Measurements from ENCODE around the gene GSAP. TPM values are rescaled to one million over a fixed set of nuclear protein-coding genes. Genes with fewer than 3 reads are reported as not detected.
A peak's percentile ranks its signal among the peaks of the same experiment; 100 is the strongest.

The GSAP gene
- total RNA-seq, 2 donors from 2014 or later, result 15.9 to 18.0 TPM

GRCh38 chr7:77318019-77318418, 98.1 kb downstream of the GSAP start:
- no peak overlapping the region for H3K4me3 Mint-ChIP-seq
- no peaks in the 10 kb centered on the region for H3K27me3 Mint-ChIP-seq
- DNase-seq (ENCODE audit: low spot score), result no peak
- peaks cover 13 to 34% of the 10 kb centered on the region in 2 donors for H3K4me1 Mint-ChIP-seq (ENCODE audit: low read depth in 2 of 2)
- H3K36me3 Mint-ChIP-seq, result peaks cover 36% of the 10 kb centered on the region
- ATAC-seq, result no peak
- peak overlapping the region in 1 of 2 donors; percentile 65 for H3K27ac Mint-ChIP-seq
- no peaks in the 10 kb centered on the region for H3K9me3 Mint-ChIP-seq

GRCh38 chr7:77316219-77316978, 99.8 kb downstream of the GSAP start:
- H3K27ac Mint-ChIP-seq, result no peak overlapping the region
- no peaks in the 10 kb centered on the region for H3K27me3 Mint-ChIP-seq
- H3K4me3 Mint-ChIP-seq, result no peak overlapping the region
- H3K9me3 Mint-ChIP-seq, result no peaks in the 10 kb centered on the region
- DNase-seq (ENCODE audit: low spot score) (no peak), ATAC-seq (no peak)
- H3K36me3 Mint-ChIP-seq, result peaks cover 36% of the 10 kb centered on the region
- peaks cover 13 to 28% of the 10 kb centered on the region in 2 donors for H3K4me1 Mint-ChIP-seq (ENCODE audit: low read depth in 2 of 2)

- H3K36me3 Mint-ChIP-seq, result peaks cover 36% of the 10 kb centered on the region
- no peak overlapping the region for H3K4me3 Mint-ChIP-seq
- H3K27me3 Mint-ChIP-seq, result no peaks in the 10 kb centered on the region
- peaks cover 14 to 26% of the 10 kb centered on the region in 2 donors for H3K4me1 Mint-ChIP-seq (ENCODE audit: low read depth in 2 of 2)
- no peak for ATAC-seq
- no peak overlapping the region for H3K27ac Mint-ChIP-seq
- no peaks in the 10 kb centered on the region for H3K9me3 Mint-ChIP-seq
- no peak for DNase-seq (ENCODE audit: low spot score)
These were observed 101.0 kb downstream of the GSAP start for GRCh38 chr7:77315182-77315591.

- Mint-ChIP-seq H3K27ac (no peak overlapping the region), H3K4me1 (ENCODE audit: low read depth in 2 of 2) (peaks cover 11 to 19% of the 10 kb centered on the region in 2 donors), H3K27me3 (no peaks in the 10 kb centered on the region), H3K4me3 (no peak overlapping the region), H3K36me3 (peaks cover 36% of the 10 kb centered on the region), H3K9me3 (no peaks in the 10 kb centered on the region)
- ATAC-seq, result no peak
- no peak for DNase-seq (ENCODE audit: low spot score)
These were observed 102.2 kb downstream of the GSAP start for GRCh38 chr7:77313876-77314480.

- Mint-ChIP-seq H3K36me3 (peaks cover 34% of the 10 kb centered on the region), H3K27me3 (no peaks in the 10 kb centered on the region), H3K4me1 (ENCODE audit: low read depth in 2 of 2) (peaks cover 11 to 13% of the 10 kb centered on the region in 2 donors), H3K4me3 (no peak overlapping the region), H3K9me3 (no peaks in the 10 kb centered on the region), H3K27ac (no peak overlapping the region)
- ATAC-seq, result no peak
- DNase-seq (ENCODE audit: low spot score), result no peak
These were observed 103.1 kb downstream of the GSAP start for GRCh38 chr7:77313085-77313484.

GRCh38 chr7:77310982-77311381, 105.2 kb downstream of the GSAP start:
- Mint-ChIP-seq H3K4me1 (ENCODE audit: low read depth in 2 of 2) (peaks cover 5 to 12% of the 10 kb centered on the region in 2 donors), H3K27me3 (no peaks in the 10 kb centered on the region), H3K9me3 (no peaks in the 10 kb centered on the region), H3K4me3 (no peak overlapping the region), H3K27ac (no peak overlapping the region), H3K36me3 (peaks cover 41% of the 10 kb centered on the region)
- ATAC-seq, result no peak
- DNase-seq (ENCODE audit: low spot score), result no peak

- H3K36me3 Mint-ChIP-seq, result peaks cover 45% of the 10 kb centered on the region
- peaks cover 5 to 10% of the 10 kb centered on the region in 2 donors for H3K4me1 Mint-ChIP-seq (ENCODE audit: low read depth in 2 of 2)
- ATAC-seq (no peak), DNase-seq (ENCODE audit: low spot score) (no peak)
- no peaks in the 10 kb centered on the region for H3K27me3 Mint-ChIP-seq
- H3K9me3 Mint-ChIP-seq, result peaks cover 2% of the 10 kb centered on the region
- H3K4me3 Mint-ChIP-seq, result no peak overlapping the region
- peak overlapping the region in 1 of 2 donors; percentile 9 for H3K27ac Mint-ChIP-seq
These were observed 106.4 kb downstream of the GSAP start for GRCh38 chr7:77309714-77310220.

- H3K4me1 Mint-ChIP-seq (ENCODE audit: low read depth in 2 of 2), result peaks cover 5 to 10% of the 10 kb centered on the region in 2 donors
- ATAC-seq, result no peak
- H3K36me3 Mint-ChIP-seq, result peaks cover 45% of the 10 kb centered on the region
- DNase-seq (ENCODE audit: low spot score), result no peak
- H3K9me3 Mint-ChIP-seq, result peaks cover 2% of the 10 kb centered on the region
- H3K4me3 Mint-ChIP-seq, result no peak overlapping the region
- no peak overlapping the region for H3K27ac Mint-ChIP-seq
- H3K27me3 Mint-ChIP-seq, result no peaks in the 10 kb centered on the region
These were observed 107.4 kb downstream of the GSAP start for GRCh38 chr7:77308792-77309191.

- DNase-seq (ENCODE audit: low spot score) (no peak), ATAC-seq (no peak)
- no peaks in the 10 kb centered on the region for H3K27me3 Mint-ChIP-seq
- H3K9me3 Mint-ChIP-seq, result peaks cover 14% of the 10 kb centered on the region
- H3K27ac Mint-ChIP-seq, result peak overlapping the region in 1 of 2 donors; percentile 20
- peaks cover 5 to 10% of the 10 kb centered on the region in 2 donors for H3K4me1 Mint-ChIP-seq (ENCODE audit: low read depth in 2 of 2)
- H3K4me3 Mint-ChIP-seq, result no peak overlapping the region
- peaks cover 67% of the 10 kb centered on the region for H3K36me3 Mint-ChIP-seq
These were observed 109.7 kb downstream of the GSAP start for GRCh38 chr7:77306231-77307067.

GRCh38 chr7:77295549-77295948, 120.6 kb downstream of the GSAP start:
- H3K36me3 Mint-ChIP-seq, result peaks cover 30% of the 10 kb centered on the region
- ATAC-seq, result no peak
- no peak overlapping the region for H3K4me3 Mint-ChIP-seq
- H3K27ac Mint-ChIP-seq, result no peak overlapping the region
- DNase-seq (ENCODE audit: low spot score), result no peak
- H3K27me3 Mint-ChIP-seq, result no peaks in the 10 kb centered on the region
- peaks cover 14% of the 10 kb centered on the region for H3K9me3 Mint-ChIP-seq
- H3K4me1 Mint-ChIP-seq (ENCODE audit: low read depth in 2 of 2), result peaks cover 5% of the 10 kb centered on the region in 2 donors

GRCh38 chr7:77293046-77293445, 123.1 kb downstream of the GSAP start:
- peaks cover 5% of the 10 kb centered on the region in 2 donors for H3K4me1 Mint-ChIP-seq (ENCODE audit: low read depth in 2 of 2)
- H3K4me3 Mint-ChIP-seq, result no peak overlapping the region
- H3K36me3 Mint-ChIP-seq, result peaks cover 20% of the 10 kb centered on the region
- no peak for ATAC-seq
- H3K27me3 Mint-ChIP-seq, result no peaks in the 10 kb centered on the region
- H3K9me3 Mint-ChIP-seq, result peaks cover 9% of the 10 kb centered on the region
- DNase-seq (ENCODE audit: low spot score), result no peak
- no peak overlapping the region for H3K27ac Mint-ChIP-seq

GRCh38 chr7:77290425-77290824, 125.7 kb downstream of the GSAP start:
- ATAC-seq, result no peak
- Mint-ChIP-seq H3K27me3 (no peaks in the 10 kb centered on the region), H3K4me1 (ENCODE audit: low read depth in 2 of 2) (peaks cover 5% of the 10 kb centered on the region in 2 donors), H3K4me3 (no peak overlapping the region), H3K27ac (no peak overlapping the region), H3K9me3 (no peaks in the 10 kb centered on the region), H3K36me3 (peaks cover 5% of the 10 kb centered on the region)
- no peak for DNase-seq (ENCODE audit: low spot score)

- H3K4me1 Mint-ChIP-seq (ENCODE audit: low read depth in 2 of 2), result peaks cover 5% of the 10 kb centered on the region in 2 donors
- ATAC-seq (no peak), DNase-seq (ENCODE audit: low spot score) (no peak)
- no peaks in the 10 kb centered on the region for H3K9me3 Mint-ChIP-seq
- H3K36me3 Mint-ChIP-seq, result peaks cover 5% of the 10 kb centered on the region
- no peak overlapping the region for H3K4me3 Mint-ChIP-seq
- no peaks in the 10 kb centered on the region for H3K27me3 Mint-ChIP-seq
- H3K27ac Mint-ChIP-seq, result no peak overlapping the region
These were observed 126.8 kb downstream of the GSAP start for GRCh38 chr7:77289387-77289786.

Data from natural killer cell treated with Interleukin-12 subunit alpha and Interleukin-12 subunit beta and Interleukin-15 and Interleukin-18, amount 100 ng/mL, for 72 hours (primary cell).